NB4 (cell line): ENCODE measurements around the gene EIF1.
A peak's percentile ranks its signal among the peaks of the same experiment; 100 is the strongest.

Source experiments
- CTCF ChIP-seq: IDR thresholded peaks from one replicate; pipeline ENCODE4 v1.5.1; 2012; ENCODE audit warnings: low read depth, low read length
- MAX ChIP-seq: IDR thresholded peaks from 2 replicates; pipeline ENCODE4 v1.6.1; 2011; ENCODE audit warnings: low read depth, low read length
- MYC ChIP-seq: IDR thresholded peaks from 2 replicates; pipeline ENCODE4 v1.6.1; 2011; ENCODE audit warnings: low read depth, low read length
- POLR2A ChIP-seq: IDR thresholded peaks from 2 replicates; pipeline ENCODE4 v1.6.1; 2011; ENCODE audit warnings: mild to moderate bottlenecking; ENCODE audit not compliant: insufficient read length; ENCODE audit errors: extremely low read depth

DNA sequence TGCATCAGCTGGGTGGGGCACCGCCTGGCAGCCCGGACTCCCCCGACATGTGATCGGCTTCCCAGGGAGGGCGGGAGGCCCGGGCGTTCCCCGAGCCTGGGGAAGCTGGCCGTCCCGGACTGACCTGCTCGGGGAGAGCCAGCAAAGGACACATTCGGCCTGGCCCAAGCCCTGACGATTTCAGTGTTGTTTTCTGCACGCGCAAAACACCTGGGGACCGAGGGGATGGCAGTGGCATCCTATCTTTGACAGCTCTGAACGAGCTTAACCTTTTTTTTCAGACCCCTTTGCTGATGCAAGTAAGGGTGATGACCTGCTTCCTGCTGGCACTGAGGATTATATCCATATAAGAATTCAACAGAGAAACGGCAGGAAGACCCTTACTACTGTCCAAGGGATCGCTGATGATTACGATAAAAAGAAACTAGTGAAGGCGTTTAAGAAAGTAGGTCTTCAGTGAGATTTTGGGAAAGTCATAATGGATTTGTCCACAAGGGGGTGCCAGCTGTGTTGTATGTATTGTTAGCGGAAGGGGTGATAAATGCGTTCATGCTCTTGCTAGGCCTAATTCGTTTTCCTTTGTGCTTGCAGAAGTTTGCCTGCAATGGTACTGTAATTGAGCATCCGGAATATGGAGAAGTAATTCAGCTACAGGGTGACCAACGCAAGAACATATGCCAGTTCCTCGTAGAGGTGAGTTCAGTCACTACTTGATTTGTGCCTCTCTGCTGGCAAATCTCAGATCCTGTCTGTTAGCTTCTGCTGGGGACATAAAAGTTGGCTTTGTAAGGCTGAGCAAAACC, 1.0 kb downstream of the EIF1 start:
- TF ChIP-seq CTCF, result peak; percentile 50
- TF ChIP-seq POLR2A, result no peak
- TF ChIP-seq MAX, result no peak
- TF ChIP-seq MYC, result no peak; the same call in 1 of the 2 replicates
